ENCODE results near the gene CLASRP. TPM values are rescaled to one million over a fixed set of nuclear protein-coding genes. Genes with fewer than 3 reads are reported as not detected.

Gene CLASRP
- total RNA-seq, 1 donor from 2014 or later: 19.2 TPM

GRCh38 chr19:45049073-45049736, 10.4 kb downstream of the CLASRP start:
- no peak for TF ChIP-seq CTCF (IDR thresholded peaks at IDR 0.05; ENCODE audit: insufficient read depth, low read length, severe bottlenecking)
- H3K4me3 ChIP-seq (ENCODE audit: low read depth, low read length): no peak overlapping the region
- DNase-seq (ENCODE audit: low read depth): peak; percentile 48
- no peaks in the 10 kb centered on the region for H3K27me3 ChIP-seq (ENCODE audit: control insufficient read depth, insufficient read depth, low read length)
- H3K36me3 ChIP-seq (ENCODE audit: control insufficient read depth, insufficient read depth, low read length): peaks cover 19% of the 10 kb centered on the region
- no peak for FAIRE-seq

GRCh38 chr19:45050036-45050435, 11.2 kb downstream of the CLASRP start:
- FAIRE-seq: no peak
- H3K36me3 ChIP-seq (ENCODE audit: control insufficient read depth, insufficient read depth, low read length): peaks cover 20% of the 10 kb centered on the region

GRCh38 chr19:45051929-45052579, 13.2 kb downstream of the CLASRP start:
- no peak for TF ChIP-seq CTCF (IDR thresholded peaks at IDR 0.05; ENCODE audit: insufficient read depth, low read length, severe bottlenecking)
- DNase-seq (ENCODE audit: low read depth): no peak
- no peak for FAIRE-seq
- no peak overlapping the region for H3K4me3 ChIP-seq (ENCODE audit: low read depth, low read length)
- H3K36me3 ChIP-seq (ENCODE audit: control insufficient read depth, insufficient read depth, low read length): peaks cover 26% of the 10 kb centered on the region
- H3K27me3 ChIP-seq (ENCODE audit: control insufficient read depth, insufficient read depth, low read length): no peaks in the 10 kb centered on the region

More at GRCh38 chr19:45050036-45050435, 11.2 kb downstream of the CLASRP start:
- TF ChIP-seq CTCF (IDR thresholded peaks at IDR 0.05; ENCODE audit: insufficient read depth, low read length, severe bottlenecking): no peak
- no peak overlapping the region for H3K4me3 ChIP-seq (ENCODE audit: low read depth, low read length)
- H3K27me3 ChIP-seq (ENCODE audit: control insufficient read depth, insufficient read depth, low read length): no peaks in the 10 kb centered on the region
- peak; percentile 70 for DNase-seq (ENCODE audit: low read depth)

- DNase-seq (ENCODE audit: low read depth): no peak
- no peak for FAIRE-seq
- no peak overlapping the region for H3K4me3 ChIP-seq (ENCODE audit: low read depth, low read length)
- H3K36me3 ChIP-seq (ENCODE audit: control insufficient read depth, insufficient read depth, low read length): peaks cover 55% of the 10 kb centered on the region
- TF ChIP-seq CTCF (IDR thresholded peaks at IDR 0.05; ENCODE audit: insufficient read depth, low read length, severe bottlenecking): no peak
- no peaks in the 10 kb centered on the region for H3K27me3 ChIP-seq (ENCODE audit: control insufficient read depth, insufficient read depth, low read length)
Observed at GRCh38 chr19:45056831-45057230, 18.0 kb downstream of the CLASRP start.

GRCh38 chr19:45057444-45057843, 18.6 kb downstream of the CLASRP start:
- no peak for TF ChIP-seq CTCF (IDR thresholded peaks at IDR 0.05; ENCODE audit: insufficient read depth, low read length, severe bottlenecking)
- FAIRE-seq (no peak), DNase-seq (ENCODE audit: low read depth) (no peak)
- H3K27me3 ChIP-seq (ENCODE audit: control insufficient read depth, insufficient read depth, low read length): no peaks in the 10 kb centered on the region
- peaks cover 53% of the 10 kb centered on the region for H3K36me3 ChIP-seq (ENCODE audit: control insufficient read depth, insufficient read depth, low read length)
- H3K4me3 ChIP-seq (ENCODE audit: low read depth, low read length): no peak overlapping the region
